Measurements from ENCODE around the gene MBOAT1.
"Not testable (repeated sequence)": the region's sequence is repeated elsewhere in the genome, so short reads cannot be mapped to it uniquely, and the experiment has no call there.

The MBOAT1 gene

GRCh38 chr6:20182926-20183521, 29.2 kb downstream of the MBOAT1 start:
- no peaks in the 10 kb centered on the region for H3K9me3 ChIP-seq
- no peak overlapping the region for H3K4me3 ChIP-seq
- TF ChIP-seq, protein P1, sequence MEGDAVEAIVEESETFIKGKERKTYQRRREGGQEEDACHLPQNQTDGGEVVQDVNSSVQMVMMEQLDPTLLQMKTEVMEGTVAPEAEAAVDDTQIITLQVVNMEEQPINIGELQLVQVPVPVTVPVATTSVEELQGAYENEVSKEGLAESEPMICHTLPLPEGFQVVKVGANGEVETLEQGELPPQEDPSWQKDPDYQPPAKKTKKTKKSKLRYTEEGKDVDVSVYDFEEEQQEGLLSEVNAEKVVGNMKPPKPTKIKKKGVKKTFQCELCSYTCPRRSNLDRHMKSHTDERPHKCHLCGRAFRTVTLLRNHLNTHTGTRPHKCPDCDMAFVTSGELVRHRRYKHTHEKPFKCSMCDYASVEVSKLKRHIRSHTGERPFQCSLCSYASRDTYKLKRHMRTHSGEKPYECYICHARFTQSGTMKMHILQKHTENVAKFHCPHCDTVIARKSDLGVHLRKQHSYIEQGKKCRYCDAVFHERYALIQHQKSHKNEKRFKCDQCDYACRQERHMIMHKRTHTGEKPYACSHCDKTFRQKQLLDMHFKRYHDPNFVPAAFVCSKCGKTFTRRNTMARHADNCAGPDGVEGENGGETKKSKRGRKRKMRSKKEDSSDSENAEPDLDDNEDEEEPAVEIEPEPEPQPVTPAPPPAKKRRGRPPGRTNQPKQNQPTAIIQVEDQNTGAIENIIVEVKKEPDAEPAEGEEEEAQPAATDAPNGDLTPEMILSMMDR (IDR thresholded peaks at IDR 0.05): no peak
- peaks cover 0 to 7% (median 0%) of the 10 kb centered on the region in 4 donors for H3K4me1 ChIP-seq
- no peak for DNase-seq
- intact Hi-C loops (cut with DNase I; ENCODE audit: low total_unique reads): no loop called here
- no peaks in the 10 kb centered on the region for H3K27me3 ChIP-seq
- no peak overlapping the region for H3K27ac ChIP-seq
- peaks cover 0 to 4% (median 0%) of the 10 kb centered on the region in 3 donors for H3K36me3 ChIP-seq

GRCh38 chr6:20182069-20182468, 30.2 kb downstream of the MBOAT1 start:
- intact Hi-C loops (cut with DNase I; ENCODE audit: low total_unique reads): no loop called here
- TF ChIP-seq, protein P1 (IDR thresholded peaks at IDR 0.05): no peak
- no peak overlapping the region for H3K27ac ChIP-seq
- H3K4me1 ChIP-seq: peaks cover 0 to 7% (median 0%) of the 10 kb centered on the region in 4 donors
- H3K4me3 ChIP-seq: no peak overlapping the region
- DNase-seq: no peak
- H3K9me3 ChIP-seq: no peaks in the 10 kb centered on the region
- peaks cover 0 to 4% (median 0%) of the 10 kb centered on the region in 3 donors for H3K36me3 ChIP-seq
- no peaks in the 10 kb centered on the region for H3K27me3 ChIP-seq

- intact Hi-C loops (cut with DNase I; ENCODE audit: low total_unique reads): no loop called here
- Histone ChIP-seq H3K36me3 (no peaks in the 10 kb centered on the region), H3K27ac (no peak overlapping the region), H3K4me1 (peaks cover 0 to 7% (median 0%) of the 10 kb centered on the region in 4 donors), H3K27me3 (no peaks in the 10 kb centered on the region), H3K4me3 (no peak overlapping the region), H3K9me3 (no peaks in the 10 kb centered on the region)
- TF ChIP-seq, protein P1 (IDR thresholded peaks at IDR 0.05): no peak
- no peak for DNase-seq
Measured at GRCh38 chr6:20180935-20181334, 31.3 kb downstream of the MBOAT1 start.

- H3K36me3 ChIP-seq; H3K27me3 ChIP-seq; H3K9me3 ChIP-seq; intact Hi-C loops (cut with DNase I; ENCODE audit: low total_unique reads); H3K4me1 ChIP-seq; DNase-seq; H3K27ac ChIP-seq; H3K4me3 ChIP-seq: not testable (repeated sequence)
Measured at GRCh38 chr6:20179287-20180045, 32.8 kb downstream of the MBOAT1 start.

GRCh38 chr6:20178327-20178726, 33.9 kb downstream of the MBOAT1 start:
- intact Hi-C loops (cut with DNase I; ENCODE audit: low total_unique reads): no loop called here
- Histone ChIP-seq H3K4me3 (no peak overlapping the region), H3K27ac (no peak overlapping the region), H3K4me1 (peaks cover 0 to 4% (median 0%) of the 10 kb centered on the region in 4 donors), H3K9me3 (no peaks in the 10 kb centered on the region), H3K36me3 (no peaks in the 10 kb centered on the region), H3K27me3 (no peaks in the 10 kb centered on the region)
- DNase-seq: no peak
- TF ChIP-seq, protein P1 (IDR thresholded peaks at IDR 0.05): no peak

GRCh38 chr6:20175810-20176410, 36.4 kb downstream of the MBOAT1 start:
- H3K27ac ChIP-seq: no peak overlapping the region
- H3K27me3 ChIP-seq: no peaks in the 10 kb centered on the region
- no peak overlapping the region for H3K4me3 ChIP-seq
- peaks cover 0 to under 1% (median 0%) of the 10 kb centered on the region in 4 donors for H3K4me1 ChIP-seq
- intact Hi-C loops (cut with DNase I; ENCODE audit: low total_unique reads): no loop called here
- H3K9me3 ChIP-seq: no peaks in the 10 kb centered on the region
- TF ChIP-seq, protein P1 (IDR thresholded peaks at IDR 0.05): no peak
- no peaks in the 10 kb centered on the region for H3K36me3 ChIP-seq
- no peak for DNase-seq

All from tibial artery (tissue), 4 donors.